Measurements from ENCODE around the gene ACTN2. TPM values are rescaled to one million over a fixed set of nuclear protein-coding genes. Genes with fewer than 3 reads are reported as not detected.
"Not testable (repeated sequence)": the region's sequence is repeated elsewhere in the genome, so short reads cannot be mapped to it uniquely, and the experiment has no call there.

Gene ACTN2
- total RNA-seq, 1 donor from 2014 or later, result 0.54 TPM

GRCh38 chr1:236654511-236654910, 31.8 kb upstream of the ACTN2 start:
- no peak for DNase-seq (ENCODE audit: low read depth, low spot score)
- Mint-ChIP-seq H3K4me3 (no peak overlapping the region), H3K9me3 (no peaks in the 10 kb centered on the region), H3K27ac (ENCODE audit: unreplicated experiment) (no peak overlapping the region), H3K36me3 (ENCODE audit: low read depth) (no peaks in the 10 kb centered on the region), H3K4me1 (no peaks in the 10 kb centered on the region), H3K27me3 (ENCODE audit: low read depth) (peaks cover 3% of the 10 kb centered on the region)
- no peak for TF ChIP-seq CTCF (conservative IDR thresholded peaks at IDR 0.05)

DNA sequence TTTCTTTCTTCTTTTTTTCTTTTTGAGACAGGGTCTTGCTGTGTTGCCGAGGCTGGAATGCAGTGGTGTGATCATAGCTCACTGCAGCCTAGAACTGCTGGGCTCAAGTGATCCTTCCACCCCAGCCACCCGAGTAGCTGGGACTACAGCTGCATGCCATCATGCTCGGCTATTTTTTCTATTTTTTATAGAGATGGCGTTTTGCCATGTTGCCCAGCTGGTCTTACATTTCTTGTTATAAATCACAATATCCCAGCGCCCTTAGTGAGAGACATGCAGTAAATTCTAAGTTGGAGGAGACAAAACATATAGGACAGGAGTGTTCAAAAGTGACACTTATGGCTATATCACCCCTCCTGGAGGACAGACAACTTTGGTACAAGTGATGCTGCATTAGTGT, 31.3 kb upstream of the ACTN2 start:
- no peaks in the 10 kb centered on the region for H3K9me3 Mint-ChIP-seq
- DNase-seq (ENCODE audit: low read depth, low spot score), result no peak
- H3K4me1 Mint-ChIP-seq, result no peaks in the 10 kb centered on the region
- H3K36me3 Mint-ChIP-seq (ENCODE audit: low read depth), result no peaks in the 10 kb centered on the region
- no peak overlapping the region for H3K27ac Mint-ChIP-seq (ENCODE audit: unreplicated experiment)
- H3K27me3 Mint-ChIP-seq (ENCODE audit: low read depth), result peaks cover 3% of the 10 kb centered on the region
- H3K4me3 Mint-ChIP-seq, result no peak overlapping the region
- no peak for TF ChIP-seq CTCF (conservative IDR thresholded peaks at IDR 0.05)

DNA sequence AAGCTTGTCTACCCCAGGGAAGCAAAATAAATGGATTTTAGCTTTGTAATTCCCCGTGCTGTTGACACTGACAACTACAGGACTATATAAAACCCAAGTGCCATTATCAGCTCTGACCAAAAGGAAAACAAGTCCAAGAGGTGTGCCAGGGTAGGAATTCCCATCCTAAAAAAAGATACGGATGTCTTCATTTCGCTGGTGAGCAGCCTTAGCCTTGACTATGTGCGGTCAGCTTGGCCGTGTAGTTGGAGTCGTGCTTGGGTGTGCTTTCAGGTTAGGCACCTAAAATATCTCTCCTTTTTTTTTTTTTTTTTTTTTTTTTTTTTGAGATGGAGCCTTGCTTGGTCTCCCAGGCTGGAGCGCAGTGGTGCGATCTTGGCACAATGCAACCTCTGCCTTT, 28.9 kb upstream of the ACTN2 start:
- TF ChIP-seq CTCF (conservative IDR thresholded peaks at IDR 0.05), result no peak
- Mint-ChIP-seq H3K36me3 (ENCODE audit: low read depth) (no peaks in the 10 kb centered on the region), H3K27ac (ENCODE audit: unreplicated experiment) (no peak overlapping the region), H3K27me3 (ENCODE audit: low read depth) (peaks cover 3% of the 10 kb centered on the region), H3K4me3 (no peak overlapping the region), H3K9me3 (no peaks in the 10 kb centered on the region), H3K4me1 (no peaks in the 10 kb centered on the region)
- DNase-seq (ENCODE audit: low read depth, low spot score), result no peak

DNA sequence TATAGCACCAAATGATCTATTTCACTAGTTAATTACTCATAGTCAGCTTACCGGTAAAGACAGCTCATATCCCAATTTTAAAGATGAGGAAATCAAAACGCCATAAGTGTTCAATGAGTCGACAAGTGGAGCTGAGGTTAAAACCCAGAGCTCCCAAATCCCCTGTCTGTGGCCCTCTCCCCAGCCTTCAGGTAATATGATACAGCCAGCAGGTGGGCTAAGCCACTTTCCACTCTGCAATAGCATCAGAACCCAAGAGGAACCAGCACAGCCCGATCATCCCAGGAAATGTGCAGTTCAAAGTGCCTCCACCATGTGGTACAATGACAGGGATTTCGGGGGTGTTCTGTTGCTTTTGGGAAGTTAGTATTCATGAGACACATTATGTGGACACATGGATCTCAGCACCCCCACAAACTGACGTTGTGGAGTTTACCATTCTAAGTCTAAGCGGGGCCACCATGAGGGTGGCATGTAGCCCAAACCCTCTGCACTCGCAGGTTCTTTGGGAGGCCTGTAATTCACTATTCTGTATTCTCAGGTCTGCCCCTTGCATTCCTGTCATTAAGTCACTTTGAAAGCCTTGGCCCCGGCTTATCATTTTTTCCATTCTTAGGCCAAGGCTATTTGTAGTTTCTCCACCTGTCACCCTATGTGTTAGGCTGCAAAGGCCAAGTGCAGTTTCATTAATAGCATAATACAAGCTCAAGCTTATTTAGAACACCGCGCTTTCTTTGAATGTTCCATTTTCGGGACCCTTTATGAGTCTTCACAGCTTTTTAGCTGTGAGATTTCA, 26.3 kb upstream of the ACTN2 start:
- no peak for TF ChIP-seq CTCF (conservative IDR thresholded peaks at IDR 0.05)
- Mint-ChIP-seq H3K27me3 (ENCODE audit: low read depth) (peaks cover 9% of the 10 kb centered on the region), H3K9me3 (no peaks in the 10 kb centered on the region), H3K27ac (ENCODE audit: unreplicated experiment) (no peak overlapping the region), H3K4me1 (no peaks in the 10 kb centered on the region), H3K36me3 (ENCODE audit: low read depth) (no peaks in the 10 kb centered on the region), H3K4me3 (no peak overlapping the region)
- no peak for DNase-seq (ENCODE audit: low read depth, low spot score)

GRCh38 chr1:236663934-236664333, 22.4 kb upstream of the ACTN2 start:
- no peak for TF ChIP-seq CTCF (conservative IDR thresholded peaks at IDR 0.05)
- no peaks in the 10 kb centered on the region for H3K36me3 Mint-ChIP-seq (ENCODE audit: low read depth)
- DNase-seq (ENCODE audit: low read depth, low spot score), result no peak
- peaks cover 14% of the 10 kb centered on the region for H3K27me3 Mint-ChIP-seq (ENCODE audit: low read depth)
- H3K27ac Mint-ChIP-seq (ENCODE audit: unreplicated experiment), result no peak overlapping the region
- H3K4me3 Mint-ChIP-seq, result no peak overlapping the region
- no peaks in the 10 kb centered on the region for H3K4me1 Mint-ChIP-seq
- no peaks in the 10 kb centered on the region for H3K9me3 Mint-ChIP-seq

GRCh38 chr1:236668909-236669308, 17.4 kb upstream of the ACTN2 start:
- not testable (repeated sequence) for H3K4me1 Mint-ChIP-seq; H3K27ac Mint-ChIP-seq (ENCODE audit: unreplicated experiment); H3K36me3 Mint-ChIP-seq (ENCODE audit: low read depth); DNase-seq (ENCODE audit: low read depth, low spot score); H3K9me3 Mint-ChIP-seq; H3K4me3 Mint-ChIP-seq
- H3K27me3 Mint-ChIP-seq (ENCODE audit: low read depth), result peaks cover 38% of the 10 kb centered on the region

All from neural crest cell (in vitro differentiated cells).